Stimulated activated CD4-positive, alpha-beta T cell treated with anti-CD3 and anti-CD28 coated beads, Interleukin-2, amount 100 ng/mL, for 48 hours (primary cell): ENCODE data around the gene OMP.
A peak's percentile ranks its signal among the peaks of the same experiment; 100 is the strongest.

Source experiments
- DNase-seq, 2 donors: peaks; one replicate each; pipeline ENCODE4 v3.0.0-alpha.2; 2020

Gene OMP

DNA sequence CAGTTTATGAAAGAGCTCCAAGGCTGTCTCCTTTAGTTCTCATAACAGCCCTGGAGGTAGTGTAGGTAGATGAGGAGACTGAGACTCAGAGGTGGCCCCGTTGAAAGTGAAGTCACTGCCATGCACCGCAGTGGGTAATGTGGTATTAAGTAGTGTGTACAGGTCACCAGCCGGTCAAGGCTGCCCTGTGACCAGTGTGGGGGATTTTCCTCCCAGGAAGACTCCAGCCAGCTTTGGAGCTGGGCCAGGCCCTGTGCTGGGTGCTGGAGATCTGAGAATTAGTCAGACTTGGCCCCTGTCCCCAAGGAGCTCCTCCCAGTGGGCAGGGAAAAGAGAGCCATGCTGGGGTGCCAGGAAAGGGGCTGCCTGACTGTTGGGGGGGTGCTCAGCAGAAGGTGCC is 5.3 kb downstream of the OMP start:
- DNase-seq: no peak

DNA sequence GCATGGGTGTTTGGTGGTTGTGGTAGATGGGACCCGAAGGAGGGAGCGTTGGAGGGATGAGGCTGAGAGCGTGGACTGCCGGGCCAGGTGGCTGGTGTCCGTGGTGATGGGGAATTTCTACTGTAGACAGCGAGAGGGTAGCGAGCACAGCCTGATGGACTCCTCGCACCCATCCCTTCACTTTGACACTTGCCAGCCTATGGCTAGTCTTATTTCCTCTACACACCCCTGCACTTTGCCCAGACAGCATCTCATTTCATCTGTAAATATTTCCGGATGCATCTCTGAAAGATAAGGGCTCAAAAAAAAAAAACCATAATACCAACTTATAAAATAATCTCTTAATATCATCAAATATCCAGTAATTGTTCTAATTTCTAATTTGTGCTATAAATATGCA is 5.8 kb downstream of the OMP start:
- DNase-seq: no peak

DNA sequence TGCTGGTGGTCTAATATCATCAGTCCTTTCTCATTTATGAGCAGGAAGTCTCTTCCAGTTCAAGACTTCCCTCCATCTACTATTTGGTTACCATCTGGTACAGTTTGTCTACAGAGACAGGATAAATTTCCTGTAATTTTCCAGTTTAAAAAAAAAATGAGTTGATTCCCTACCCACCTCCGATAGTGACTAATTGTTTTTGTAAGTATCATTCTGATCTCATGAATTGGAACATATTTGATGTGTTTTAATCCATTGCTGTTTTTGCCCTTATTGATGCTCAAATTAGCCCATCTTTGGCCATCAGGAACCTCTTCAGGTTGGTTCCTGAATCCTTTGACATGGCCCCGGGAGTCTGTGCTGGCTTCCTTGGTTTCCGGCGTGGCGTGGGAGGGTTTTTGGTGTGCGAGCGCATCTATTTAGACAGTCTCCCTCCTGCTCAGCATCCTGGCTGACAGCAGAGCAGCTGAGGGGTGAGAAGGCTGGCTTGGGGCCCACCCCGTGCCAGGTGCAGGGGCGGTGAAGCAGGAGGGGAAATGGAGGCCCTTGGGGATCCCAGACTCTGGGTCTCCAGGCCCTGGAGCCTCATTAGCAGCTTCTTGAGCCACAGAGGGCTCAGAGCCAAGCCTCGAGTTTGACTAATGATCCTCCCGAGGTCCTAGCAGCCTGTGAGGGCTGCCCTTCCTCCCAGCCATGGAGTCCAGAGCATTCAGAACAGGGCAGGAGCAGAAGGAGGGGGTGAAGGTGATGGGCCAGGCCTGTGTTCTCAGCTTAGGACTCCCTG is 6.8 kb downstream of the OMP start:
- DNase-seq: no peak

DNA sequence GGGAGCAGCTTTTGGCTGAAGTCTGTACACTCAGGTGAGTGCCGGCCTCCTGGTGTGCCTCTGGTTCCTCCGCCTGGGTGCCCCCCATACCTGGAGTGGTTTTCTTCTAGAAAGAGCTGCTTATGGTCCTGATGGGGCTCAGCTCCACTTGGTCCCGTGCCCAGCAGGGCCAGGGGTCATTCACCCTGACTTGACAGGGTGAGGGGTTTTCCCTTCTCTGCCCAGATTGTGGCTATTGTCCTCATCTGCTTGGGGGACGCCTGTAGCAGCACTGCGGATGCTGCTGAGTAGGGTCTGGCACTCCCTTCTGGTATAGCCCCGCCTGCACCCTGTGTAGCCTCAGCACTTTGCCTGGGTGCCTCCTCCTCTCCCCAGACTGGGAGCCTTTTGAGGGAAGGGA is 8.2 kb downstream of the OMP start:
- no peak for DNase-seq

GRCh38 chr11:77111277-77111676 is 8.6 kb downstream of the OMP start:
- no peak for DNase-seq

DNA sequence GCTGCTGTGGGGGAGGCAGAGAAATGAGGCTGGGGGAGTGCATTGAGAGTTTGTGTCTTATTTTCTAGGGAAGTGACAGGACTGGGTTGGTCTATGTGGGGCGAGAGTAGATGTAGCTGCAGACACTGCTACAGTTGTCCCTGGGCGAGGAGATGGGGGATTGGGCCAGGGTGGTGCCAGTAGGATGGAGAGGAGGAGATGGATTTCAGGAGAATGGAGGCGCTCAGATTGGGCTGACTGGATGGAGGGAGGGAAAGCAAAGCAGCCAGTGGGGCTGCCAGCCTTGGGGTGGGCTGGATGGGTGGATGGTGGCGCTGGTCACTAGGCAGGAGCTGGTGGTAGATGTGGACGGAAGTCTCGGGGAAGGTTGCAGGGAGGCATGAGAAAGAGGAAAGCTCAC is 9.3 kb downstream of the OMP start:
- DNase-seq: no peak

- no peak for DNase-seq
Measured at GRCh38 chr11:77112641-77113381, 10.2 kb downstream of the OMP start.

GRCh38 chr11:77113382-77114088 is 10.9 kb downstream of the OMP start:
- DNase-seq: peak in 1 of 2 donors; percentile 12

GRCh38 chr11:77114089-77114463 is 11.4 kb downstream of the OMP start:
- DNase-seq: no peak

DNA sequence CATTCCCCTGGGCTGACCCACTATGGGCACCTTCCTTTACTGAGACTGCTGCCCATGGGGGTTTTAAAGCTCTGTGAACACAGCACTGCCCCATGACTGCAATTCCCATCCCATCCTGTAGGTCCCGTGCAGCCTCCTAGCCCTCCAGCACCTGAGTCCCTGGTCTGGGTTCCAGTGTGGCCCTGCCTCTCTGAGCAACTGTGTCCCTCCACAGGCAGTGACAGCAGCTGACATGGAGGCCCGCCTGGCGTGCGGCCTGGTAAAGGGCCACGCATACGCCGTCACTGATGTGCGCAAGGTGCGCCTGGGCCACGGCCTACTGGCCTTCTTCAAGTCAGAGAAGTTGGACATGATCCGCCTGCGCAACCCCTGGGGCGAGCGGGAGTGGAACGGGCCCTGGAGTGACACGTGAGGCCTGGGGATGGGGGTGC is 12.6 kb downstream of the OMP start:
- no peak for DNase-seq

DNA sequence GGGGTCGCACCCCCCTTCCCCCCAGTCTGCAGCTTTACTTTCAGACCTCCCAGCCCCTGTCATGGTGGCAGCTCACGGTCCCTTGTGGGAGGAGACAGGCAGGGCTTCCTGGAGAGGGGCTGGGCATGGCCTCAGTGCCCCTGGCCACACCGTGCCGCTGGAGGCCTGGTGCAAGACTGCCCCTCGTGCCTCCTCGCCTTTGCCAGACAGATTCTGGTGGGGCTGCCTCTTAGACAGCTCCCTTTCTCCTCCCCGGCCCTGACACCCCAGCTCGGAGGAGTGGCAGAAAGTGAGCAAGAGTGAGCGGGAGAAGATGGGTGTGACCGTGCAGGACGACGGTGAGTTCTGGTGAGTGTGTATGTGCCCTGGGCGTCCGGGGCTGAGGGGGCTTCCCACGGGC is 13.3 kb downstream of the OMP start:
- no peak for DNase-seq

- DNase-seq: no peak
Measured at GRCh38 chr11:77117492-77117891, 14.9 kb downstream of the OMP start.

DNA sequence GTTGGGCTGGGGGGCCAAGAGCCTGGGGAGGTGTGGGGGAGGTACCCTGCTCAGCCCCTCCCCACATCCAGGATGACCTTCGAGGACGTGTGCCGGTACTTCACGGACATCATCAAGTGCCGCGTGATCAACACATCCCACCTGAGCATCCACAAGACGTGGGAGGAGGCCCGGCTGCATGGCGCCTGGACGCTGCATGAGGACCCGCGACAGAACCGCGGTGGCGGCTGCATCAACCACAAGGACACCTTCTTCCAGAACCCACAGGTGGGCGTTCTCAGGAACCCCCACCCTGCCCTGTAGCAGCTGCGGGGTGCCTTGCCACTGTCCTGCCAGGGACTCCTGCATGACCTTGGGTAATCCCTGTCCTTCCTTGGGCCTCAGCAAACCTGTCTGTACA is 15.4 kb downstream of the OMP start:
- no peak for DNase-seq

GRCh38 chr11:77118971-77119370 is 16.3 kb downstream of the OMP start:
- DNase-seq: no peak

- no peak for DNase-seq
Measured at GRCh38 chr11:77119531-77119936, 16.9 kb downstream of the OMP start.

DNA sequence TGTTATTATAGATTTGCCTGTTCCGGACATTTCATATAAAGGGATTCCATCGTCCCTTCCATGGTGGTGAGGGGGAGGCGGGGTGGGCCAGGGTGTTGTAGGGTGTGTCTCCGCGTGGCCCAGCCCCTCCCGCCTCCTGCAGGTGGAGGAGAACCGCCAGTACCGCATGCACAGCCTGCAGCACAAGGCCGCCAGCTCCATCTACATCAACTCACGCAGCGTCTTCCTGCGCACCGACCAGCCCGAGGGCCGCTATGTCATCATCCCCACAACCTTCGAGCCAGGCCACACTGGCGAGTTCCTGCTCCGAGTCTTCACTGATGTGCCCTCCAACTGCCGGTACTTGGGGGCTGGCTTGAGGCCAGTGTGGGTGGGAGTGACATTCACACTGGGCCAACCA is 17.9 kb downstream of the OMP start:
- DNase-seq: no peak

GRCh38 chr11:77121096-77121640 is 18.5 kb downstream of the OMP start:
- DNase-seq: no peak

GRCh38 chr11:77121876-77122575 is 19.4 kb downstream of the OMP start:
- no peak for DNase-seq

- no peak for DNase-seq
Measured at GRCh38 chr11:77122576-77123212, 20.1 kb downstream of the OMP start.

- DNase-seq: no peak
Measured at GRCh38 chr11:77123591-77123990, 21.0 kb downstream of the OMP start.

GRCh38 chr11:77124041-77124440 is 21.4 kb downstream of the OMP start:
- DNase-seq: no peak

- no peak for DNase-seq
Measured at GRCh38 chr11:77124488-77124887, 21.8 kb downstream of the OMP start.
